COLO668 (cell line): ENCODE measurements around the gene CCDC138.

ENCODE experiments used
- DNase-seq: peaks from one replicate; lab custom pipeline; 2025; ENCODE audit not compliant: unreplicated experiment; lab: John Stamatoyannopoulos, UW

Gene CCDC138

DNA sequence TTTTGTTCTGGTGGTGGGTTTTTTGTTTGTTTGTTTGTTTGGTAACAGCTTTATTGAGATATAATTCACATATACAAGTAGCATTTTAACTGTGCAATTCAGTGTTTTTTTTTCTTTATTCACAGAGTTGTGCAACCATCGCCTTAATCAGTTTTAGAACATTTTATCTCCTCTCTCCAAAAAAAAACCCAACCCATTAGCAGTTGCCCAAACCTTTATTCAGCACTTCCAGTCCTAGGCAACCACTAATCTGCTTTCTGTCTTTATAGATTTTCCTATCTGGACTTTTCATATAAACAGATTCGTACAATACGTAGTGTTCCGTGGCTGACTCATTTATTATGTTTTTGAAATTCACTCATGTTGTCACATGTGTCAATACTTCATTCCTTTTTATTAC is 38.7 kb downstream of the CCDC138 start:
- no peak for DNase-seq

DNA sequence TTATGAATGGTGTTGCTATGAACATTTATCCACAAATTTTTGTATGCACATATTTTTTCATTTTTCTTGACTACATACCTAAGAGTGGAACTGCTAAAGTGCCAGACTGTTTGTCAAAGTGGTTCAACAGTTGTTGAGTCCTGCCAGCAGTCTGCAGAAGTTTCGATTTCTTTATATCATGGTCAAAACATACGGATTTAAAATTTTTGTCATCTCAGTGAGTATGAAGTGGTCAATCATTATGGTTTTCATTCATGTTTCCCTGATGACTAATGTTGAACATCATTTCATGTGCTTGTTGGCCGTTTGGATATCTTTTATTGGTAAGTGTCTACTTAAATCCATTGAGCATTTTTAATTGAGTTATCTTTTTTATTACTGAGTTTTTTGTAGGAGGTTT is 39.2 kb downstream of the CCDC138 start:
- DNase-seq = no peak

DNA sequence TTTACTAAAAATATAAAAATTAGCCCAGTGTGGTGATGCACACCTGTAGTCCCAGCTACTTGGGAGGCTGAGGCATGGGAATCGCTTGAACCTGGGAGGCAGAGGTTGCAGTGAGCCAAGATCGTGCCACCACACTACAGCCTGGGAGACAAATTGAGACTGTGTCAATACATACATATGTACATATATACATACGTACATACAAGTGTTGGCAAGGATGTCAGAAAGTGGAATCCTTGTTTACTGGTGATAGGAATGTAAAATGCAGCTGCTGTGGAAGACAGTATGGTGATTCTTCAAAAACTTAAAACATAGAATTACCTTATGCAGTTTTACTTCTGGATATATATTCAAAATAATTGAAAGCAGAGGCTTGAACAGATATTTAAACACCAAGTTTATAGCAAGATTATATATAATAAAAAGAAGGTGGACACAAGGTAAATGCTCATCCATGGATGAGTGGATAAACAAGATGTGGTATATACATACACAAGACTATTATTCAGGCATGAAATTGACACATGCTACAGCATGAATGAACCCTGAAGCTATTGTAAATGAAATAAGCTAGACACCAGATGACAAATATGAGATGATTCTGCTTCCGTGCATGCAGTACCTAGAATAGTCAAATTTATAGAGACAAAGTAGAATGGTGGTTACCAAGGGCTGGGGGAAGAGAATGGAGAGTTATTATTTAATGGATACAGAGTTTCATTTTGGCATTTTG is 43.2 kb downstream of the CCDC138 start:
- DNase-seq = no peak

DNA sequence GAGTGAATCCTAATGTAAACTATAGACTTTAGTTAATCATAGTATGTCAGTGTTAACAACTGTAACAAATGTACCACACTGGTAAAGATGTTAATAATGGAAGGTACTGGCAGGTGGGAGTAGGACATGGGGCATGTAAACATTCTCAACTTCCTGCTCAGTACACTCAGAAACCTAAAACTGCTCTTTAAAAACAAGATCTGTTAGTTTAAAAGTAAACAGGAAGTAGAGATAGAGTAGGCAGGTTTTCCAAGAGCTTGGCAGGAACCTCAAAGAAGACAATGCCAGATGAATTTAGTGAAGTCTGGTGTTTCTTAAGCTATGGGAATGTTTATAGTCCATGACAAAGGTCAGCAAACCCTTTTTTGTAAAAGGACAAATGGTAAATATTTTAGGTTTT is 46.6 kb downstream of the CCDC138 start:
- no peak for DNase-seq

DNA sequence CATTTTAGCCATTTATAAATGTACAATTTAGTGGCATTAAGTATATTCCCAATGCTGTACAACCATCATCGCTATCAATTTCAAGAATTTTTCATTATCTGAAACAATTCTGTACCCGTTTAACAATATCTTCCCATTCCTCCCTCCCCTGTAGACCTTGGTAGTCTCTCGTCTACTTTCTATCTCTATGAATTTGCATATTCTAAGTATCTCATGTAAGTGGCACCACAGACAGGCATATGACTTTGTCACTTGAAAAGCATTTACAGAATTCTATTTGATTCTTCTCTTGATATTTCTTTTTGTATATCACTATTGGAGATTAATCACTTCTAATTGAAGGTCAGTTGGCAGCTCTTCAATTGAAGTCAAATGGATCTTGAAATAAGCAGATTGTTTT is 48.0 kb downstream of the CCDC138 start:
- DNase-seq = no peak

DNA sequence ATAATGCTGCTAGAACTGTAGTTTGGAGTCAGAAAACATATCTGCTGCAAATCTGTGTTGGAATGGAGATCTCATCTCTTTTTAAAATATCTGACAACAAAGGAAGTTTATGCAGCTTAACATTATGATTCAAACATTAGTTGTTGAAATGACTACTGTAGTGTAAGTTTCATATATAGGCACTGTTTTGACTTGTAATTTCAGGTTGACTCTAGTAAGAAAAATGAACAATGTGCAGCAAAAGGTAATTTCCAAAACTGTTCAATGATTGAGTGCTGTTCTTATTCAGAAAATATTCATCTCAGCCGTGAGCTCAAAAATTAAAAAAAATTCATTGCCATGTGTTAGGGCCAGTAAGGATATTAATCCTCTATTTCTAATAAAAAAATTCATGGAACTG is 48.5 kb downstream of the CCDC138 start:
- no peak for DNase-seq

DNA sequence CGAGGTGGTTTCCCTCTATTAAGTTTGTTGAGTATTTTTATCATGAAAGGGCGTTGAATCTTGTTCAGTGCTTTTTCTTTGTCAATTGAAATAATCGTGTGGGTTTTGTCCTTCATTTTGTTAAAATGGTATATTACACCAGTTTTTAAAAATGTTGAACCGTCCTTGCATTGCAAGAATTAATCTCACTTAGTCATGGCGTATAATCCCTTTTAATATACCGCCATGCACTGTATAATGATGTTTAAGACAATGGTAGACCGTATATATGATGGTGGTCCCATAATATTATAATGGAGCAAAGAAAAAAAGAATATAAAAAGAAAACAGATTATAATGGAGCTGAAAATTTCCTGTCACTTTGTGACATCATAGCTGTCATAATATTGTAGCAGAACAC is 50.6 kb downstream of the CCDC138 start:
- no peak for DNase-seq

DNA sequence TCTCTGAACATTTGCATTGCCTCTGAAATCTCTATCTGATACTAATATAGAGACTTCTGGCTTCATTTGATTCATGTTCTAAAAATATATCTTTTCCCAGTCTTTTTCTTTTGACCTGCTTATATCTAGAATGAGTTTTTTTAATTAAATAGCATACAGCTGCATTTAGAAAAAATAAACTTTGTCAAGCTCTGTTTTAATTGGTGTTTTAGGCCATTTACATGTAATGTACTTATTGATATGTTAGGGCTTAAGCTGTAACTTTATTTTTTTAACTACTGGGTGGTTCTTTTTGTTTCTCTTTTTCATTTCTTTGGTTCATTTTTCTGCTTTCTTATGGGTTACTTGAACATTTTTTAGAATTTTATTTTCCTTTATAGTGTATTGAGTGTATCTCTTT is 54.9 kb downstream of the CCDC138 start:
- no peak for DNase-seq

DNA sequence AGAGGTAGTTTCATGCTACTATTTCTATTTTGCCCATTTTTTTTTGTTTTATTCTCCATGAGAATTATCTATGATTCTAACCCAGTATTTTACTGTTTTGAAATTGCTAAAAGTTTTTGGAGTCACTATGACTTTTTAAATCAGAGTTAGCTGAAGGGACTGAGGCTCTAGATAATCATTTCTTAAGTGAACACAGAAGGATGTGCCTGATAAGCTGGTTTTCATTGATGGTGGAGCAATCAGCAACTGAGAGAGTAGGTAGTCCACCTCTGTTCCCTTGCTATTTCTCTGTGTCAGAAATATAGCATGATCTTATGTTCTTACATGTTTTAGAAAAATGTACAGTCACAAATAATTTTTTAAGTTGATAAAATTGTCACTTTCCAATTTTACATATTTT is 59.4 kb downstream of the CCDC138 start:
- DNase-seq = no peak

DNA sequence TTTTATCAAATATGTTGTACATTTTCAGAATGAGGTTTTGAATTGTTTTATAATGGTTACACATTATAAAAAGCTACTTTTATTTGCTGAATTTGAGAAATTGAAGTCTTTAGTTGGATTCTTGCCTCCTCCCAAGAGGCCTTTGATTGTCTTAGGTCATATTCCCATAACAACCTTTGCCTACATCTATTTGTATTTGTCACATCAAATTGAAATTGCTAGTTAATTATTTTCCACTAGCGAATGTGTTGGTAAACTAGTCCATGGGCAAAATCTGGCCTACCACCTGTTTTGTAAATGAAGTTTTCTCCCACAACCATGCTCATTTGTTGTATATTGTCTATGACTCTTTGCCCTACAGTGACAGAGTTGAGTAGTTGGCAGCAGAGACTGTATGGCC is 60.4 kb downstream of the CCDC138 start:
- DNase-seq = no peak

DNA sequence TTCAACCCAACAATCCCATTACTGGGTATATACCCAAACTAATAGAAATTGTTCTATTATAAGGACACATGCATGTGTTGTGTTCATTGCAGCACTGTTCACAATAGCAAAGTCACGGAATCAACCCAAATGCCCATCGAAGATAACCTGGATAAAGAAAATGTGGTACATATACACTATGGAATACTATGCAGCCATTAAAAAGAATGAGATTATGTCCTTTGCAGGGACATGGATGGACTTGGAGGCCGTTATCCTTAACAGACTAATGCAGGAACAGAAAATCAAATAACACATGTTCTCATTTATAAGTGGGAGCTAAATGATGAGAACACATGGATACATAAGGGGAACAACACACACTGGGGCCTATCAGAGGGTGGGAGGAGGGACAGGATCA is 65.8 kb downstream of the CCDC138 start:
- no peak for DNase-seq

DNA sequence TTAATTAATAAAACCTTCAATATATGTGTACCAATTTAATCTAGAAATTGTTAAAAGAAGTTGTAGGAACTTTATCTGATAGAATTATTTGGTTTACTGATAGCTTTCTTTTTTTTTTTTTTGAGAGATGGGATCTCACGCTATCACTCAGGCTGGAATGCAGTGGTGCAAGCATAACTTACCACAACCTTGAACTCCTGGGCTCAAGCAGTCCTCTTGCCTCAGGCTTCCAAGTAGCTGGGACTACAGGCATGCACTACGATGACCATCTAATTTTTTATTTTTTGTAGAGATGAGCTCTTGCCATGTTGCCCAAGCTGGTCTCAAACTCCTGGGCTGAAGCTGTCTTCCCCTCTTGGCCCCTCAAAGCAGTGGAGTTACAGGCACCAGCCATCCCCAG is 66.8 kb downstream of the CCDC138 start:
- DNase-seq = no peak

DNA sequence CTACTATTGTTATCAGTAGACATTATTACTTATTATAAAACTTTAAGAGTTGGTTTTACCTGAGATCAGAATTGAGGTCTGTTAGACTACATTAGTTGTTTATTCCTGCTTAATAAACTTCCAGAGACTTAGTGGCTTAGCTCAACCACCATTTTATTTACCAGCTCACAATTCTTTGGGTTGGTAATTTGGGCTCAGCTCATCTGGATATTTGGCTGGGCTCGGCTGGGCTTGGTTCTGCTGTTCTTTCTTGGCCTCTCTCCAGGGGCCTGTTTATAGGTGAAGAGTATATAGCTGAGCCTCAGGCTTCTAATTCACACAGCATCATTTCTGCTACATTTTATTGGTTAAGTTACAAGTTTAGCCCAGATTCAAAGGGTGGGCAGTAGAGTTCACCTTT is 67.9 kb downstream of the CCDC138 start:
- no peak for DNase-seq

DNA sequence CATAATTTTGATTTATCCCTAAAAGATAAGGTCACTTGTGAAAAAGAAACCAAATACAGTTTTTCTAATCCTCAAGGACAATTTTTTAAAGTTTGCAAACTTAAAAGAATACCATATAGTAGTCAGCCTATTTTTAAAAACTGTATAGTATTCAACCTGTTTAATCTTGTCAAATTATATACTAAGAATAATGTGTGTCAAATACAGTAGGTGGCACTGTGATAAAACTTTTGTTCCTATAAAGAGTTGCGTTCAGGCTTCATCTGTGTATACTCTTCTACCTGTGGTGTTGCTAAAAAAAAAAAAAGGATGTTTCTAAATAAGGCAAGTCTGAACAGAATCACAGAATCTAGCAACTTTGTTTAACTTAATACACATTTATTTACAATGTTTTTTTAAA is 68.6 kb downstream of the CCDC138 start:
- DNase-seq = no peak

DNA sequence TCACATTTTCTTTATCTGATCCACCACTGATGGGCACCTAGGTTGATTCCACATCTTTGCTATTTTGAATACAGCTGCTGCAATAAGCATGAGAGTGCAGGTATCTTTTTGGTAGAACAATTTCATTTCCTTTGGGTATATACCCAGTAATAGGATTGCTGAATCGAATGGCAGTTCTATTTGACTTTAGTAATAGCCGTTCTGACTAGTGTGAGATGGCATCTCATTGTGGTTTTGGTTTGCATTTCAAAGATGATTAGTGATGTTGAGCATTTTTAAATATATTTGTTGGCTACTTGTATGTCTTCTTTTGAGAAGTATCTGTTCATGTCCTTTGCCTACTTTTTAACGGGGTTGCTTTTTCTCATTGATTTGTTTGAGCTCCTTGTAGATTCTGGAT is 72.3 kb downstream of the CCDC138 start:
- DNase-seq = no peak

DNA sequence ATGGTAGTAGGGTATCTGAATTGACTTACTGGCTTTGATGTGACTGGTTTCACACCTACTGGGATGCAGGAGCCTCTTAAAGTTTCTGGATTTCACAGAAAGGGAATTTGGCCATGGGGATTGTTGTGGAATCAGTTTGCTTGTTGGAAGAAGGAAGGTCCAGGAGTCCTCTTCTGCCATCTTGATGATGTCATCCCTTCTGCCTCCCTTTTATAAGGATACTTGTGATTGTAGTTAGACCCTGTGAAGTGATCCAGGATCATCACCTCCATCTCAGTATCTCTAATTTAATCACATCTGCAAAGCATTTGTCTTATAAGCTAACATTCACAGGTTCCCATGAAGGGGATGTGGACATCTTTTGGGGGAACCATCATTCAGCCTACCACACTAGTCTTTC is 79.5 kb downstream of the CCDC138 start:
- no peak for DNase-seq

DNA sequence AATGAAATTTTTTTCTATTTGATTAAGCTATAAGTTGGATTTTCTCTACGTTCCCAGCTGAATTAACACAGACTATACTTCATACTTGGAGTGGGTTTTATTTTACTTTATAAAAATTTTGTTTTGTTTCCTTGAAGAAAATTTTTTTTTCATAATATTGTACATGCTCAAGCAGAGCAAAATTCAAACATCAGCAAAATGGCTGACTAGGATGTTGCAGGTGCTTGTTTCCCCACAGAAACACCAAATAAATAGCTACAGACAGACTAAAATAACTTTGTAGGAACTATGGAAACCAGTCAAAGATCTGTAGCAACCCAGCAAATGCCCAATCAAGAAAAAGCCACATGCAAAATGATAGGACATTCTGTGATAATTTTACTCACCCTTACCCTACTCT is 82.3 kb downstream of the CCDC138 start:
- DNase-seq = no peak

DNA sequence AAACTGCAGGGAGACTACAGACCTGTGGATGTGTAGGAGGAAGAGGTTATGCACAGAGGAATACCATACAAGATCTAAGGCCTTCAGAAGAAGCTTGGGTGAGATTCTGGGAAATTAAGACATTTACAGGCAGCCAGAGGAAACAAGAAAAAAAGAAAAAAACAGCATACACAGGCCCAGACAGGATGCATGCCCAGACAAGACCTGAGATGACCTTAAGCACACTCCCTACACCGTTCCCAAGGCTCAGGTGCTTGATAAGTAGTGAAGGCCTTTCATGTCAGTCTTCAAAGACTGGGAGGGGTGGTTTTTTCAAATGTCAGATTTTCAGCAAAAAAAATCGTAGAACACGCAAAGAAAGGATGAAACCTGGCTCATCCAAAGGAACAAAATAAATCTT is 83.0 kb downstream of the CCDC138 start:
- DNase-seq = no peak

DNA sequence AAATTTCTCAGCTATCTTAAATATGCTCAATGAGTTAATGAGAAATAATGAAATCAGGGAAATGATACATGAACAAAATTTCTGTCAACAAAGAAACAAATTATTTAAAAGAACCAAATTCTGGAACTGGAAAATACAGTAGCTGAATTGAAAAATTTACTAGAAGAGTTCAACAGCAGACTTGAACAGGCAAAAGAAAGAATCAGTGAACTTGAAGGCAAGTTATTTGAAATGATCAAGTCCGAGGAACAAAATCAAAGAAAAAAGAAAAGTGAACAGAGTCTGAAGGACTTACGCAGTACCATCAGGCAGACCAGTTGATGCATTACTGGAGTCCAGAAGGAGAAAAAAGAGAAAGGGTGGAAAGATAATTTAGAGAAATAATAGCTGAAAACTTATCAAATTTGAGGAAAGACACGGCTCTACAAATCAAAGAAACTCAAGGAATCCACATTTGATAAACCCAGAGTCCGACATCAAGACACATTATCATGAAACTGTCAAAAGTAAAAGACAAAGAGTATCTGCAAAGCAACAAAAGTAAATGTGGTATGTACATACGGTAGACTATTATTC is 83.6 kb downstream of the CCDC138 start:
- no peak for DNase-seq

DNA sequence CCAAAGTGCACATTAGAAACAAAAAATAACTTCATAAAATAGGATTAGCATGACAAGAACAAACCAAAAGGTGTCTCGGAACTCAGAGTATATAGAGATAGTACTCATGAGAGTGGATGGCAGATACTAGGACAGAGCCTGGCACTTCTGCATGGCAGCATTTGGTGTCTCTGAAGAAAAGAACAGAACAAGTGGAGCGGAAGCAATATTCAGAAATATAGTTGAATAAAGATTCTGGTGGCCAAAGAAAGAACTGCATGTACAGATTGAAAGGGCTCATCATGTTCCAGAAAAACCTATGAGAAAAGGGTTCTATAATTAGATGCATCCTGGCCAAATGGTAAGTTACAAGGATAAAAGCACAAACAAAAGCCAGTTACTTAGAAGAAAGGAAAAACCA is 90.9 kb downstream of the CCDC138 start:
- no peak for DNase-seq

DNA sequence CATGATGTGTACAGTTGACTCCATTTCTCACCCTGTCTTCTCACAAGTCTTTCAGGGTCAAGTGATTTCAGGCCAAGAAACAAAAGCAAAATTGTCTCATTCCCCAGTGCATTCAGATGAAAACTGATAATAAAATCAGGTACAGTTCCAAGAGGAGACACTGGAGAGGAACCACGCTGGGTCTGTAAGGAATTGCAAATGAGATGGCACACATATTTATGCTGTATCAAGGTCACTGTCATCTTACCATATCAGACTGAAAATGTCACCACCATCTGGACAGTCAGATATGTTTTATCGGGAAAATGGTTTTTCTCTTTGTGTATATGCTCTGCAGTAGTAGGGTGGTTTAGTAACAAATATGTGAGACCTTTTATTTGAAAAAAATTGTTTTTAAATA is 91.7 kb downstream of the CCDC138 start:
- DNase-seq = no peak

DNA sequence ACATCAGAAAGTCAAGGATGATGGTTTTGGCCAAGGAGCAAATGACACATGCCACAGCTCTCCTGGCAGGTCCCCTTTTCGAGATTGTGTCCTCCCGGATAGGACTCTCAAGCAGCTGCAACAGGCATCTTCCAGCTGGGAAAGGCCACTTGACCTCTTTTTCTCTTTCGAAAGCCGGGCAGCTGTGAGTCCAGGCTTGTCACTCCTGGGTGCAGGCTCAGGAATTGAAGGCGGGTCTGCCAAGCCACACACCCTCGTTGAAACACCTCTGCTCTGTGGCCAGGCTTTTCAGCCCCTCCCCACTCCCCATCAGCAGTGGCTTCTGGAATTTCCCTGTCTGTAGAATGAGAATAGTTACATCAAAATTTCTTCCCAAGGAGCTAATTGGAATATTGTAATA is 98.0 kb downstream of the CCDC138 start:
- DNase-seq = no peak

DNA sequence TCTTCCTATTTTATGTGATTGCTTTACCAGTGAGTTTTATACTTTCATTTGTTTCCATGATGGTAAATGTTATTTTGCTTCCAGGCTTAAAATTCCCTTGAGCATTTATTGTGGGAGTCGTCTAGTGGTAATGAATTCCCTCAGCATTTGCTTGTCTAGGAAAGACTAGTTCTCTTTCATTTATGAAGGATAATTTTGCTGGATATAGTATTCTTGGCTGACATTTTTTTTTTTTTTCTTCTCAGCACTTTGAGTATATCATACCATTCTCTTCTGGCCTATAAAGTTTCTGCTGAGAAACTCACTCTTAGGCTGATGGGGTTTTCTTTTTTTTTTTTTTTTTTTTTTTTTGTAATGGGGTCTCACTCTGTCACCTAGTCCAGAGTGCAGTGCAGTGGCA is 103.3 kb downstream of the CCDC138 start:
- no peak for DNase-seq
